HEK293T (cell line): ENCODE results near the gene CX3CL1.

Experiments used
- CTCF ChIA-PET: fragments of 350-600 bp; formaldehyde crosslinking; extraction: SDS; loops from one replicate; lab custom pipeline; 2021; ENCODE audit warnings: antibody characterized with exemption, inconsistent platforms; lab: Yijun Ruan, JAX
- POLR2A ChIA-PET: fragments of 350-600 bp; formaldehyde crosslinking; extraction: SDS; loops from one replicate; lab custom pipeline; 2020; ENCODE audit warnings: antibody characterized with exemption, inconsistent platforms; lab: Yijun Ruan, JAX
- DNase-seq: peaks from one replicate; pipeline ENCODE4 v3.0.0; 2012; ENCODE audit warnings: mixed read lengths; ENCODE audit errors: extremely low spot score
- ARNT ChIP-seq: fragments of 450-650 bp; IDR thresholded peaks from 2 replicates; pipeline ENCODE4 v1.6.1; 2017; ENCODE audit warnings: mild to moderate bottlenecking
- BHLHE40 ChIP-seq: fragments of 450-650 bp; IDR thresholded peaks from 2 replicates; pipeline ENCODE4 v1.6.1; 2016; ENCODE audit warnings: mild to moderate bottlenecking, moderate library complexity, borderline replicate concordance
- CTBP1 ChIP-seq: fragments of 450-650 bp; IDR thresholded peaks from 2 replicates; pipeline ENCODE4 v1.6.1; 2016; ENCODE audit warnings: borderline replicate concordance
- ELF4 ChIP-seq: fragments of 450-650 bp; IDR thresholded peaks from 2 replicates; pipeline ENCODE4 v1.6.1; 2017; ENCODE audit warnings: antibody characterized with exemption
- FOXA1 ChIP-seq: fragments of 450-650 bp; IDR thresholded peaks from 2 replicates; pipeline ENCODE4 v1.6.1; 2016; ENCODE audit warnings: mild to moderate bottlenecking
- FOXK2 ChIP-seq: fragments of 450-650 bp; IDR thresholded peaks from 2 replicates; pipeline ENCODE4 v1.6.1; 2016; ENCODE audit warnings: mild to moderate bottlenecking
- FOXM1 ChIP-seq: fragments of 450-650 bp; IDR thresholded peaks from 2 replicates; pipeline ENCODE4 v1.6.1; 2017; ENCODE audit warnings: mild to moderate bottlenecking, borderline replicate concordance
- HDGF ChIP-seq: fragments of 450-650 bp; IDR thresholded peaks from 2 replicates; pipeline ENCODE4 v1.6.1; 2017; ENCODE audit warnings: antibody characterized with exemption, borderline replicate concordance
- L3MBTL2 ChIP-seq: fragments of 450-650 bp; conservative IDR thresholded peaks from 2 replicates; pipeline ENCODE4 v1.6.1; 2016; ENCODE audit warnings: mild to moderate bottlenecking
- LEF1 ChIP-seq: fragments of 450-650 bp; IDR thresholded peaks from 2 replicates; pipeline ENCODE4 v1.6.1; 2017; ENCODE audit warnings: mild to moderate bottlenecking, borderline replicate concordance
- NFRKB ChIP-seq: fragments of 450-650 bp; IDR thresholded peaks from 2 replicates; pipeline ENCODE4 v1.6.1; 2016; ENCODE audit warnings: mild to moderate bottlenecking, moderate library complexity
- PKNOX1 ChIP-seq: fragments of 450-650 bp; IDR thresholded peaks from 2 replicates; pipeline ENCODE4 v1.6.1; 2016
- SP1 ChIP-seq: fragments of 450-650 bp; IDR thresholded peaks from 2 replicates; pipeline ENCODE4 v1.6.1; 2017
- SUZ12 ChIP-seq: fragments of 450-650 bp; IDR thresholded peaks from 2 replicates; pipeline ENCODE4 v1.6.1; 2016; ENCODE audit warnings: mild to moderate bottlenecking
- TARDBP ChIP-seq: fragments of 450-650 bp; IDR thresholded peaks from 2 replicates; pipeline ENCODE4 v1.6.1; 2016
- ZNF384 ChIP-seq: fragments of 450-650 bp; IDR thresholded peaks from 2 replicates; pipeline ENCODE4 v1.6.1; 2016

The CX3CL1 gene

GRCh38 chr16:57347858-57348257 is 24.4 kb upstream of the CX3CL1 start:
- DNase-seq: no peak
- CTCF ChIA-PET: no interaction called here
- no peak for TF ChIP-seq LEF1
- no peak for TF ChIP-seq FOXA1
- no peak for TF ChIP-seq BHLHE40
- TF ChIP-seq TARDBP: no peak
- TF ChIP-seq ELF4: no peak
- TF ChIP-seq PKNOX1: no peak
- no peak for TF ChIP-seq CTBP1
- TF ChIP-seq ZNF384: no peak
- TF ChIP-seq ARNT: no peak
- no peak for TF ChIP-seq L3MBTL2
- TF ChIP-seq SP1: no peak
- TF ChIP-seq FOXM1: no peak
- no peak for TF ChIP-seq NFRKB
- TF ChIP-seq FOXK2: no peak
- TF ChIP-seq SUZ12: no peak
- TF ChIP-seq HDGF: no peak
- POLR2A ChIA-PET: no interaction called here

- DNase-seq: no peak
- TF ChIP-seq LEF1 (no peak), NFRKB (no peak), FOXM1 (no peak), CTBP1 (no peak), TARDBP (no peak), SUZ12 (no peak), ELF4 (no peak), PKNOX1 (no peak)
- POLR2A ChIA-PET: no interaction called here
- CTCF ChIA-PET: no interaction called here
These were observed 24.0 kb upstream of the CX3CL1 start for GRCh38 chr16:57348327-57348726.

- TF ChIP-seq TARDBP (no peak), FOXM1 (no peak), ARNT (no peak), CTBP1 (no peak), BHLHE40 (no peak), L3MBTL2 (no peak), ZNF384 (no peak), ELF4 (no peak), LEF1 (no peak), HDGF (no peak), PKNOX1 (no peak), NFRKB (no peak)
- ChIA-PET CTCF (no interaction called here), POLR2A (no interaction called here)
- no peak for DNase-seq
These were observed 22.9 kb upstream of the CX3CL1 start for GRCh38 chr16:57349212-57350031.

- TF ChIP-seq FOXM1 (no peak), SP1 (no peak), ARNT (no peak), HDGF (no peak), BHLHE40 (no peak), ZNF384 (no peak), L3MBTL2 (no peak), LEF1 (no peak), ELF4 (no peak), FOXA1 (no peak), PKNOX1 (no peak), SUZ12 (no peak), CTBP1 (no peak)
- no peak for DNase-seq
- ChIA-PET CTCF (no interaction called here), POLR2A (no interaction called here)
These were observed 19.6 kb upstream of the CX3CL1 start for GRCh38 chr16:57352636-57353047.

GRCh38 chr16:57354311-57354710 is 18.0 kb upstream of the CX3CL1 start:
- TF ChIP-seq FOXA1: no peak
- TF ChIP-seq BHLHE40: no peak
- TF ChIP-seq SP1: no peak
- TF ChIP-seq NFRKB: no peak
- TF ChIP-seq HDGF: no peak
- no peak for TF ChIP-seq PKNOX1
- no peak for TF ChIP-seq FOXK2
- TF ChIP-seq SUZ12: no peak
- no peak for TF ChIP-seq ARNT
- no peak for TF ChIP-seq LEF1
- no peak for TF ChIP-seq ZNF384
- no peak for TF ChIP-seq ELF4
- no peak for TF ChIP-seq TARDBP
- TF ChIP-seq CTBP1: no peak
- TF ChIP-seq FOXM1: no peak
- no peak for TF ChIP-seq L3MBTL2
- ChIA-PET CTCF (no interaction called here), POLR2A (no interaction called here)
- no peak for DNase-seq
